Right lobe of liver (tissue), 4 donors: Measurements from ENCODE around the gene KRTAP19-1.

Experiments used
- POLR2A ChIP-seq: fragments of 450-650 bp; IDR thresholded peaks from one replicate; pipeline ENCODE4 v1.6.1; 2017; ENCODE audit warnings: antibody characterized with exemption, mild to moderate bottlenecking
- TF ChIP-seq, protein P1 (sequence below), 4 donors: fragments of 200-600 bp in 3 of 4; fragments of 450-650 bp in 1 of 4; IDR thresholded peaks; one replicate each; pipeline versions ENCODE4 v1.5.1 to v1.8.0; 2016 to 2022; ENCODE audit warnings: antibody characterized with exemption in 4 of 4, mild to moderate bottlenecking in 2 of 4
- donor health status: DM: no; HTN: no; CAD: no.
- donor health status: DM: no; HTN: no; CAD: no.
- donor health status: DM: no; HTN: yes; CAD: no.

DNA sequence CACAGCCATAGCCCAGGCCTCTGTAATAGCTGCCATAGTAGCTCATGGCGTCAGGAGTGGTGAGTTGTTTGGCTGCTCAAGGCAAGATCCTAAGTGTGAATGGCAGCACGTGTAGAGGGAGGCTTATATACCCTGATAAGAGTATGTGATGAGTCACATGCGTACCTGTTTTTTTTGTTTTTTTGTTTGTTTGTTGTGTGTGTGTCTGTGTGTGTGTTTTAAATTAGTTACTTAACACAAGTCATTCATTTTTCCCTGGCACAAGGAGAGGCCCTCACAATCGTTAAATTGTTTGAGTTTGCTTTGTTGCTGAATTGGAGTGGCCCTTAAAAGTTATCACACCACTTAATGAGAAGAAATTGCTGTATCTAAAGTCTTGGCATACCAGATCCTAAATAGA is 16.9 kb upstream of the KRTAP19-1 start, which contains the start of gene KRTAP19-4:
- TF ChIP-seq POLR2A: no peak
- TF ChIP-seq, protein P1, sequence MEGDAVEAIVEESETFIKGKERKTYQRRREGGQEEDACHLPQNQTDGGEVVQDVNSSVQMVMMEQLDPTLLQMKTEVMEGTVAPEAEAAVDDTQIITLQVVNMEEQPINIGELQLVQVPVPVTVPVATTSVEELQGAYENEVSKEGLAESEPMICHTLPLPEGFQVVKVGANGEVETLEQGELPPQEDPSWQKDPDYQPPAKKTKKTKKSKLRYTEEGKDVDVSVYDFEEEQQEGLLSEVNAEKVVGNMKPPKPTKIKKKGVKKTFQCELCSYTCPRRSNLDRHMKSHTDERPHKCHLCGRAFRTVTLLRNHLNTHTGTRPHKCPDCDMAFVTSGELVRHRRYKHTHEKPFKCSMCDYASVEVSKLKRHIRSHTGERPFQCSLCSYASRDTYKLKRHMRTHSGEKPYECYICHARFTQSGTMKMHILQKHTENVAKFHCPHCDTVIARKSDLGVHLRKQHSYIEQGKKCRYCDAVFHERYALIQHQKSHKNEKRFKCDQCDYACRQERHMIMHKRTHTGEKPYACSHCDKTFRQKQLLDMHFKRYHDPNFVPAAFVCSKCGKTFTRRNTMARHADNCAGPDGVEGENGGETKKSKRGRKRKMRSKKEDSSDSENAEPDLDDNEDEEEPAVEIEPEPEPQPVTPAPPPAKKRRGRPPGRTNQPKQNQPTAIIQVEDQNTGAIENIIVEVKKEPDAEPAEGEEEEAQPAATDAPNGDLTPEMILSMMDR (IDR thresholded peaks at IDR 0.05): no peak
